Measurements from ENCODE around the gene UMAD1.

The UMAD1 gene

DNA sequence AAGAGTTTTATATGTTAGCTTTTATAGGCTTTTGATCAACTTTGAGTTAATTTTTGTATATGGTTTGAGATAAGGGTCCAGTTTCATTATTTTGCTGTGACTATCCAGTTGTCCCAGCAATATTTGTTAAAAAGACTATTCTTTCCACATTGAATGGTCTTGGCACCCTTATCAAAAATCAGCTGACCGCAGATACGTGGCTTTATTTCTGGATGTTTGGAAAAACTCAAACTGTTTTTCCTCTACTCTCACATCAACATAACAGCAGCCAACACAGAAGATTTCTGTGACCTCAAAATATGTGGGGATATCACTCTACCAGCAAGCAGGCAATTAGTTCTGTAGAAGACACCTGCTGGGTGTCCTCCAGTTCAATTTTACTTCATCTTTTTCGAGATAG lies 211.4 kb downstream of the UMAD1 start:
- Histone ChIP-seq H3K27me3 (replicated peaks; ENCODE audit: insufficient read depth, low read length) (no peaks in the 10 kb centered on the region), H4K20me1 (ENCODE audit: insufficient read depth, low read length) (no peaks in the 10 kb centered on the region), H3K27ac (ENCODE audit: low read length) (no peak overlapping the region), H3K4me2 (ENCODE audit: low read depth, low read length) (no peak overlapping the region), H3K9me3 (replicated peaks; ENCODE audit: insufficient read depth, low read length) (no peaks in the 10 kb centered on the region), H3K4me1 (ENCODE audit: low read length) (peaks cover 31% of the 10 kb centered on the region), H3F3A (ENCODE audit: insufficient read depth, low read length) (peaks cover 10% of the 10 kb centered on the region), H3K4me3 (ENCODE audit: low read length) (no peak overlapping the region), H3K79me2 (ENCODE audit: low read length) (no peaks in the 10 kb centered on the region), H3K9me2 (replicated peaks; ENCODE audit: insufficient read depth, low read length) (no peaks in the 10 kb centered on the region), H3K9ac (ENCODE audit: low read length) (no peak overlapping the region), H3K36me3 (replicated peaks; ENCODE audit: insufficient read depth, low read length) (0 out of 2 replicates have a peak, but pooled peaks cover 3% of the 10 kb centered on the region), H2AFZ (ENCODE audit: low read length) (no peak overlapping the region)
- TF ChIP-seq, protein P1, sequence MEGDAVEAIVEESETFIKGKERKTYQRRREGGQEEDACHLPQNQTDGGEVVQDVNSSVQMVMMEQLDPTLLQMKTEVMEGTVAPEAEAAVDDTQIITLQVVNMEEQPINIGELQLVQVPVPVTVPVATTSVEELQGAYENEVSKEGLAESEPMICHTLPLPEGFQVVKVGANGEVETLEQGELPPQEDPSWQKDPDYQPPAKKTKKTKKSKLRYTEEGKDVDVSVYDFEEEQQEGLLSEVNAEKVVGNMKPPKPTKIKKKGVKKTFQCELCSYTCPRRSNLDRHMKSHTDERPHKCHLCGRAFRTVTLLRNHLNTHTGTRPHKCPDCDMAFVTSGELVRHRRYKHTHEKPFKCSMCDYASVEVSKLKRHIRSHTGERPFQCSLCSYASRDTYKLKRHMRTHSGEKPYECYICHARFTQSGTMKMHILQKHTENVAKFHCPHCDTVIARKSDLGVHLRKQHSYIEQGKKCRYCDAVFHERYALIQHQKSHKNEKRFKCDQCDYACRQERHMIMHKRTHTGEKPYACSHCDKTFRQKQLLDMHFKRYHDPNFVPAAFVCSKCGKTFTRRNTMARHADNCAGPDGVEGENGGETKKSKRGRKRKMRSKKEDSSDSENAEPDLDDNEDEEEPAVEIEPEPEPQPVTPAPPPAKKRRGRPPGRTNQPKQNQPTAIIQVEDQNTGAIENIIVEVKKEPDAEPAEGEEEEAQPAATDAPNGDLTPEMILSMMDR (IDR thresholded peaks at IDR 0.05; ENCODE audit: low read length): no peak
- TF ChIP-seq EZH2 (optimal IDR thresholded peaks at IDR 0.05; ENCODE audit: low read depth, low read length) (no peak), EZH2phosphoT487 (IDR thresholded peaks at IDR 0.05; ENCODE audit: low read length) (no peak)
- DNase-seq: no peak

DNA sequence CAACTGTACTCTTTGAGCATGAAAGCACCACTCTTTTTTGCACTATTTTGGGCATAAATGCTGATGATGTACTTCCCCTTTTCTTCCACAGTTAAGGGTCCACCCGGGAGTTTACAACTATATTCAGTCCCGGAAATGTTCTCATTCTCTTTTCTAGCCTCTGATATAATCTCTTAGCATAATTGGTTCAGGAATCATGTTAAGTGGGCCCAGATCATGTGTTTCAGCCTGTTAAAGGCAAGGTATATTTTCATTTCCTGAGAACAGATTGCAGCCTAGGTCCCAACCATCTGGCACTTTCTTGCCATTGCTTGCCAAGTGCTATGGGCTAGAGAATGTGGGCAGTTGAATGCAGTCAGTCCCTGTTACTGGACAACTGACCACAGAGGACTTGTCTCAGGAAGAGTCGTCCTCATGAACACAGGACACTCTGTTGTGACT lies 216.6 kb downstream of the UMAD1 start:
- no peaks in the 10 kb centered on the region for H3K9me3 ChIP-seq (replicated peaks; ENCODE audit: insufficient read depth, low read length)
- peak overlapping the region; percentile 64; the same call in 1 of the 2 replicates for H3K27ac ChIP-seq (ENCODE audit: low read length)
- H3K4me2 ChIP-seq (ENCODE audit: low read depth, low read length): peak overlapping the region; percentile 48
- no peaks in the 10 kb centered on the region for H4K20me1 ChIP-seq (ENCODE audit: insufficient read depth, low read length)
- no peaks in the 10 kb centered on the region for H3K27me3 ChIP-seq (replicated peaks; ENCODE audit: insufficient read depth, low read length)
- peak; percentile 51 for DNase-seq
- peak overlapping the region; percentile 5; the same call in 1 of the 2 replicates for H3K9ac ChIP-seq (ENCODE audit: low read length)
- peak overlapping the region; percentile 17 for H2AFZ ChIP-seq (ENCODE audit: low read length)
- peaks cover 37% of the 10 kb centered on the region for H3K4me1 ChIP-seq (ENCODE audit: low read length)
- no peaks in the 10 kb centered on the region for H3K79me2 ChIP-seq (ENCODE audit: low read length)
- no peak overlapping the region for H3K4me3 ChIP-seq (ENCODE audit: low read length)
- H3K9me2 ChIP-seq (replicated peaks; ENCODE audit: insufficient read depth, low read length): no peaks in the 10 kb centered on the region
- H3F3A ChIP-seq (ENCODE audit: insufficient read depth, low read length): peaks cover 20% of the 10 kb centered on the region
- 0 out of 2 replicates have a peak, but pooled peaks cover 3% of the 10 kb centered on the region for H3K36me3 ChIP-seq (replicated peaks; ENCODE audit: insufficient read depth, low read length)
- no peak for TF ChIP-seq EZH2 (optimal IDR thresholded peaks at IDR 0.05; ENCODE audit: low read depth, low read length)
- TF ChIP-seq, protein P1 (IDR thresholded peaks at IDR 0.05; ENCODE audit: low read length): no peak
- no peak for TF ChIP-seq EZH2phosphoT487 (IDR thresholded peaks at IDR 0.05; ENCODE audit: low read length)

DNA sequence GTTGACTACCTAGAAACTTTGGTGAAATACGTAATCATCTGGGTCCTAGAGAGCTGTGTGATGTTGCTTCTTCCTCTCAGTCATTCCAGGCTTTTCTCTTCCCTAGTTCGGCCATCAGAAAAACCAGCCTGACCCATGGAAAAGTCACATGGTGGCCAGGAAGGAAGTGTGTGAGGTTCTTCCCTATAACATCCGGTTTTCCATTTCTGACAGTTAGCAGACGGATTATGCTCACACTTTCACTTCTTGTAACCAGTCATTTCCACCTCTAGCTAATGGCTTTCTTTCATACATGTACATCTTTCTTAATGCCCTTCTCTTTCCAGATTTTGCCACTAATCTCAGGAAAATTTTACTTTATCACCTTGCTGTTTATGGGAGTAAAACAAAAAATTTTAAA lies 218.0 kb downstream of the UMAD1 start:
- Histone ChIP-seq H3K9ac (ENCODE audit: low read length) (no peak overlapping the region), H3K4me2 (ENCODE audit: low read depth, low read length) (no peak overlapping the region)

More for the DNA sequence above, 218.0 kb downstream of the UMAD1 start:
- Histone ChIP-seq H3K27ac (ENCODE audit: low read length) (no peak overlapping the region), H3K4me1 (ENCODE audit: low read length) (peaks cover 37% of the 10 kb centered on the region), H3K27me3 (replicated peaks; ENCODE audit: insufficient read depth, low read length) (no peaks in the 10 kb centered on the region), H4K20me1 (ENCODE audit: insufficient read depth, low read length) (no peaks in the 10 kb centered on the region), H3K79me2 (ENCODE audit: low read length) (no peaks in the 10 kb centered on the region), H3K9me3 (replicated peaks; ENCODE audit: insufficient read depth, low read length) (no peaks in the 10 kb centered on the region), H3K9me2 (replicated peaks; ENCODE audit: insufficient read depth, low read length) (no peaks in the 10 kb centered on the region), H2AFZ (ENCODE audit: low read length) (no peak overlapping the region), H3K4me3 (ENCODE audit: low read length) (no peak overlapping the region), H3K36me3 (replicated peaks; ENCODE audit: insufficient read depth, low read length) (0 out of 2 replicates have a peak, but pooled peaks cover 3% of the 10 kb centered on the region), H3F3A (ENCODE audit: insufficient read depth, low read length) (peaks cover 20% of the 10 kb centered on the region)
- TF ChIP-seq, protein P1 (IDR thresholded peaks at IDR 0.05; ENCODE audit: low read length): no peak
- TF ChIP-seq EZH2 (optimal IDR thresholded peaks at IDR 0.05; ENCODE audit: low read depth, low read length) (no peak), EZH2phosphoT487 (IDR thresholded peaks at IDR 0.05; ENCODE audit: low read length) (no peak)
- DNase-seq: no peak

Measured in MM.1S (cell line).